ENCODE data around the gene FOXC2.

Gene FOXC2

DNA sequence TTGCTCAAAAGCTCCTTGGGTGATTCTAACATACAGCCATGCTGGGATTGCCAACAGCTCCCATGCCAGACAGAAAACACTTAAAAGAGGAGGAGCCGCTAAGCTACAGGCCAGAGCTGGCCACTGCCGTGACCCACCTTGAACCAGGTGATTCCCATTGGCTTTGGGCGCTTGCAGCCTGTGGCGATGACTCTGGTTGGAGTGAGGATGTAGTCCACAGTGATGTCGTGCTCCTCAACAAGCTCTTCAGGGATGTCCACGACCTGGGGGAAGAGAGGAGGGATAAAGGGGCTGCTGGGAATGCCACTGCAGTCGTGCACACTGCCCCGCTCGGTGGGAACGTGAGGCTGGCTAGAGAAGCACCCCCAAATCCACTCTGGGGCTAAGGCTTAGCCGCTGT is 25.1 kb upstream of the FOXC2 start:
- no peak for ATAC-seq (replicated peaks)
- Mint-ChIP-seq H3K36me3 (peaks cover 45 to 74% of the 10 kb centered on the region in 2 donors), H3K9me3 (peaks cover 0 to 1% of the 10 kb centered on the region in 2 donors), H3K4me3 (no peak overlapping the region), H3K27me3 (no peaks in the 10 kb centered on the region), H3K4me1 (peaks cover 0 to 2% of the 10 kb centered on the region in 2 donors), H3K27ac (no peak overlapping the region)
- DNase-seq, result no peak

DNA sequence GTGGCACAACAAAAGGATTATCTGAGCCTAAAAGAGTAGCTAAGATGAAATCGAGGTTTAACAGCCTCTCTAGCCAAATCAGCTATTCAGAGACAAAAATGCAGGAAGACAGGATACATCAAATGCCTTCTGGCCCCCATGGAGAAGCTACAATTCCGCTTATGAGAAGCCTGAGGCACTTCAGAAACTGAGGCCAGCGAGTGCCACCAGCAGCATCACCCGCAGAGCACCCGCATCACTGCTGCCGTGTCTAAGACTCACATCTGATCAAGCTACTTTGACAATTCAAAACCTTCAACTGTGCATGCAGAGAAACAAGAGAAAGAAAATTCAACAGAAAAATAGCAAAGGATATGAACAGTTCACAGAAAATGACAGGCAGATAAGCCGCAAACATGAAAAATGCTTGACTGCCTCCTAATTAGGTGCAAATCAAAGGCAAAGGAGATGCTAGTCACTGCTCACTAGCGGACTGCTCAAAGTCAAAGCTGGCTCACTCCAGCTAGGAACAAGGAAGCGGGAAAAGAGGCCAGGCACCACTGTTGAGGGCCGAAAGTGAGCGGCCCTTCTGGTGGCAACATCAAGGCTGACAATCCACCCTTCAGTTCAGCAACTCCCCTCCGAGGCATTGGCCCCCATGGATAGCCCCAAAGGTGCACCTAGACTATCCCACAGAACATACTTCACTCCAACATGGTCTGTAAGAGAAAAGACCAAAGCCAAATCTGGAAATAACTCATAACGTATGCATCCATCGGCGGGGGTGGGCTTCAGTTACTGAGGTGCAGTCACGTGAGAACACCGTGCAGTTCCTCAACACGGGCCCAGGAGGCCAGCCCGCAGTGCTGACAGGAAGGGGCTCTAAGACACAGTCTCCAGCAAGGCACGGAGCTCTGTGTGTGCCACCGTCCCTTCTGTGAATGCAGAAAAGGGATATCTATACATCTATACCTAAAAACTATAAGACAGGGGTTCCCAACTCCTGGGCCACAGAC is 23.6 kb upstream of the FOXC2 start:
- H3K27ac Mint-ChIP-seq, result no peak overlapping the region
- peaks cover 0 to 1% of the 10 kb centered on the region in 2 donors for H3K9me3 Mint-ChIP-seq
- peaks cover 47 to 73% of the 10 kb centered on the region in 2 donors for H3K36me3 Mint-ChIP-seq
- no peak for ATAC-seq (replicated peaks)
- H3K4me1 Mint-ChIP-seq, result peaks cover 0 to 2% of the 10 kb centered on the region in 2 donors
- H3K27me3 Mint-ChIP-seq, result no peaks in the 10 kb centered on the region
- DNase-seq, result no peak
- no peak overlapping the region for H3K4me3 Mint-ChIP-seq

DNA sequence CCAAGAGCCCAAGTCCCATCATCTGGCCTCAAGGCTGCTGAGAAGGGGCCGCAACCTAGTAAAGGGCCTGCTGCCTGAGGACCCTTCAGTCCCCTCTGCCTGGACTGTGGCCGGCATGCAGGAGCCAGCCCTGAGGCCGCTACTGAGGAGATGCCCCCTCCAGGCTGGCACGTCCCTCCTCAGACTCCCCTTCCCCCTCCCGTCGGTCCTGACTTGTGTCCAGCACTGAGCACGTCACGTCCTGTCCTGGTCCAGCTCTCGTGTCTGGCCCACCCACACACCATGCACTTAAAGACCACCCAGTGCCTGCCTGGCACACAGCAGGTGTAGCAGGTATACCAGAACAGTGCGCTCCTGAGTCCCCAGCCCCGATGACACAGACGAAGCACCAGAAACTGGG is 21.1 kb upstream of the FOXC2 start:
- DNase-seq (no peak), ATAC-seq (replicated peaks) (no peak)
- Mint-ChIP-seq H3K27ac (no peak overlapping the region), H3K4me3 (no peak overlapping the region), H3K27me3 (no peaks in the 10 kb centered on the region), H3K9me3 (peaks cover 0 to 1% of the 10 kb centered on the region in 2 donors), H3K36me3 (peaks cover 38 to 61% of the 10 kb centered on the region in 2 donors), H3K4me1 (peaks cover 0 to 2% of the 10 kb centered on the region in 2 donors)

- Mint-ChIP-seq H3K36me3 (peaks cover 32 to 58% of the 10 kb centered on the region in 2 donors), H3K27ac (no peak overlapping the region), H3K4me3 (no peak overlapping the region), H3K9me3 (peaks cover 0 to 1% of the 10 kb centered on the region in 2 donors), H3K4me1 (peaks cover 0 to 2% of the 10 kb centered on the region in 2 donors), H3K27me3 (no peaks in the 10 kb centered on the region)
- ATAC-seq (replicated peaks) (no peak), DNase-seq (no peak)
These were observed 20.5 kb upstream of the FOXC2 start for GRCh38 chr16:86545954-86546637.

DNA sequence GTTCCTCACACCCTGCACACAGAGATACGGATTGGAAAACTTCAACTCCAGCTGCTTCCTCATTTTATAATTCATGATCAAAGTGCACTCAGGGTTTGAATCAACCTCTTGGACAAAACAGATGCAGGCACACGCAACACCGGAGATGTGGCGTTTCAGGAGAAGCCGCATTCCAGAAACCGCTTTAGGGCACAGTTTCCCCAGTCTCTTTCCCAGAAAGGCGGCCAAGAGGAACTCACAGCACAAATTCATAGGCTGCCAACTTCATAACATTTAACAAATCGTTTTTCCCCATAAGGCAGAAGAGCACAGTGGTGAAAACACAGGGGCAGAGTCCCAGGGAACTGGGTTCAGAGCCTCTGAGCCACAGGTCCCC is 20.0 kb upstream of the FOXC2 start:
- Mint-ChIP-seq H3K36me3 (peaks cover 28 to 54% of the 10 kb centered on the region in 2 donors), H3K4me3 (no peak overlapping the region), H3K9me3 (peaks cover 0 to 1% of the 10 kb centered on the region in 2 donors), H3K4me1 (peaks cover 0 to 2% of the 10 kb centered on the region in 2 donors), H3K27me3 (no peaks in the 10 kb centered on the region), H3K27ac (no peak overlapping the region)
- no peak for DNase-seq
- ATAC-seq (replicated peaks), result no peak

- Mint-ChIP-seq H3K4me1 (peaks cover 0 to 2% of the 10 kb centered on the region in 2 donors), H3K27ac (no peak overlapping the region), H3K36me3 (peaks cover 28 to 49% of the 10 kb centered on the region in 2 donors), H3K27me3 (no peaks in the 10 kb centered on the region), H3K4me3 (no peak overlapping the region), H3K9me3 (peaks cover 0 to 1% of the 10 kb centered on the region in 2 donors)
- ATAC-seq (replicated peaks), result no peak
- no peak for DNase-seq
These were observed 19.3 kb upstream of the FOXC2 start for GRCh38 chr16:86547286-86547685.

GRCh38 chr16:86549076-86549892 is 17.3 kb upstream of the FOXC2 start:
- Mint-ChIP-seq H3K27ac (no peak overlapping the region), H3K4me1 (peaks cover 5 to 6% of the 10 kb centered on the region in 2 donors), H3K27me3 (no peaks in the 10 kb centered on the region), H3K36me3 (peaks cover 30 to 47% of the 10 kb centered on the region in 2 donors), H3K9me3 (peaks cover 0 to 1% of the 10 kb centered on the region in 2 donors), H3K4me3 (no peak overlapping the region)
- no peak for ATAC-seq (replicated peaks)
- DNase-seq, result no peak

- Mint-ChIP-seq H3K27me3 (no peaks in the 10 kb centered on the region), H3K9me3 (no peaks in the 10 kb centered on the region), H3K4me1 (peaks cover 5 to 9% of the 10 kb centered on the region in 2 donors), H3K27ac (no peak overlapping the region), H3K36me3 (peaks cover 27 to 43% of the 10 kb centered on the region in 2 donors), H3K4me3 (no peak overlapping the region)
- no peak for ATAC-seq (replicated peaks)
- no peak for DNase-seq
These were observed 16.8 kb upstream of the FOXC2 start for GRCh38 chr16:86549893-86550190.

GRCh38 chr16:86550281-86550680 is 16.3 kb upstream of the FOXC2 start:
- H3K27me3 Mint-ChIP-seq, result no peaks in the 10 kb centered on the region
- no peak for DNase-seq
- H3K36me3 Mint-ChIP-seq, result peaks cover 28 to 43% of the 10 kb centered on the region in 2 donors

GRCh38 chr16:86553356-86553755 is 13.3 kb upstream of the FOXC2 start:
- DNase-seq, result no peak
- H3K4me3 Mint-ChIP-seq, result no peak overlapping the region
- H3K27me3 Mint-ChIP-seq, result peaks cover 5 to 6% of the 10 kb centered on the region in 2 donors
- peak overlapping the region; percentile 88 for H3K27ac Mint-ChIP-seq
- peaks cover 7 to 20% of the 10 kb centered on the region in 2 donors for H3K4me1 Mint-ChIP-seq
- no peak for ATAC-seq (replicated peaks)
- H3K9me3 Mint-ChIP-seq, result no peaks in the 10 kb centered on the region
- H3K36me3 Mint-ChIP-seq, result peaks cover 17 to 26% of the 10 kb centered on the region in 2 donors

More at GRCh38 chr16:86550281-86550680, 16.3 kb upstream of the FOXC2 start:
- Mint-ChIP-seq H3K27ac (no peak overlapping the region), H3K9me3 (no peaks in the 10 kb centered on the region), H3K4me3 (no peak overlapping the region), H3K4me1 (peaks cover 7 to 13% of the 10 kb centered on the region in 2 donors)
- ATAC-seq (replicated peaks), result no peak

- Mint-ChIP-seq H3K27me3 (peaks cover 7 to 16% of the 10 kb centered on the region in 2 donors), H3K36me3 (peaks cover 17 to 26% of the 10 kb centered on the region in 2 donors), H3K9me3 (no peaks in the 10 kb centered on the region), H3K4me3 (peak overlapping the region; percentile 91 to 92), H3K27ac (peak overlapping the region; percentile 99), H3K4me1 (peaks cover 7 to 20% of the 10 kb centered on the region in 2 donors)
- DNase-seq (no peak), ATAC-seq (replicated peaks) (peak; percentile 2 to 3)
These were observed 12.1 kb upstream of the FOXC2 start for GRCh38 chr16:86554599-86554916.

GRCh38 chr16:86554917-86555703 is 11.5 kb upstream of the FOXC2 start, which contains the start of gene MTHFSD:
Gene MTHFSD (minus strand): TSS chr16:86555235. CDS start chr16:86555184, 51 bp downstream.
- ATAC-seq (replicated peaks) (peak; percentile 94 to 99), DNase-seq (peak; percentile 94)
- peaks cover 17 to 26% of the 10 kb centered on the region in 2 donors for H3K36me3 Mint-ChIP-seq
- H3K4me3 Mint-ChIP-seq, result peak within 1 kb of the TSS; percentile 91 to 92
- peak within 1 kb of the TSS; percentile 99 for H3K27ac Mint-ChIP-seq
- H3K27me3 Mint-ChIP-seq, result peaks cover 10 to 22% of the 10 kb centered on the region in 2 donors
- H3K9me3 Mint-ChIP-seq, result no peaks in the 10 kb centered on the region
- peaks cover 7 to 20% of the 10 kb centered on the region in 2 donors for H3K4me1 Mint-ChIP-seq

DNA sequence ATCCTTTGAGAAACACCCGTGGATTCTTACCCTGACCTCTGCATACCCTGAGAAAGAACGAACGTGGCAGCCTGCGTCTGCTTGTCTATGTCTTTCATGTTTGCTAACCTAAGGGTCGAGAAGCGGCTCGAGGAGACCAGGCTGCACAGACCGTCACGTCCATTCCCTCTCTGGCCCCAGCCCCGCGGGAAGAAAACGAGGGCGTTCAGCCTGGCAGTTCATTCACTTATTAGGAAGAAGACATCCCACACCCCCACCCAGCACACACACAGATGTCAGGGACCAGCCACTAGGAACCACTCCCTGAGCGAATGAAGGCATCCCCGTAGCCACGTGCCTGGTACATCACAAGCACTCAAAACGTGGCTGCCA is 10.9 kb upstream of the FOXC2 start:
- DNase-seq, result no peak
- H3K4me1 Mint-ChIP-seq, result peaks cover 7 to 20% of the 10 kb centered on the region in 2 donors
- peaks cover 14 to 26% of the 10 kb centered on the region in 2 donors for H3K27me3 Mint-ChIP-seq
- H3K27ac Mint-ChIP-seq, result peak overlapping the region; percentile 99
- peaks cover 15 to 21% of the 10 kb centered on the region in 2 donors for H3K36me3 Mint-ChIP-seq
- H3K9me3 Mint-ChIP-seq, result no peaks in the 10 kb centered on the region
- no peak for ATAC-seq (replicated peaks)
- H3K4me3 Mint-ChIP-seq, result peak overlapping the region; percentile 91 to 92

All from stimulated activated naive B cell treated with anti-CD40 and anti-IgM and Interleukin-4, amounts not matched to agents 10 μg/mL and 1 μg/mL and 100 μg/mL, for 72 hours (primary cell).